ENCODE data around the gene EXD3. TPM values are rescaled to one million over a fixed set of nuclear protein-coding genes. Genes with fewer than 3 reads are reported as not detected.

EXD3 gene
- polyA plus RNA-seq, 1 of the 3 experiments (the other 2 are of a cell fraction) = 11.5 TPM

- Histone ChIP-seq H2AFZ (ENCODE audit: low read depth) (no peak overlapping the region), H4K20me1 (ENCODE audit: insufficient read depth) (no peaks in the 10 kb centered on the region), H3K79me2 (ENCODE audit: insufficient read depth) (no peaks in the 10 kb centered on the region), H3K9ac (no peak overlapping the region), H3K27ac (ENCODE audit: low read depth in 2 of 2, low read length in 1 of 2) (no peak overlapping the region), H3K36me3 (replicated peaks in 1 of 2; ENCODE audit: control insufficient read depth in 1 of 2, insufficient read depth in 2 of 2, low read length in 1 of 2) (no peaks in the 10 kb centered on the region), H3K27me3 (ENCODE audit: insufficient read depth) (no peaks in the 10 kb centered on the region), H3K4me3 (ENCODE audit: low read depth in 2 of 2, low read length in 1 of 2) (no peak overlapping the region), H3F3A (replicated peaks; ENCODE audit: insufficient read depth) (no peaks in the 10 kb centered on the region), H3K9me3 (no peaks in the 10 kb centered on the region), H3K9me2 (no peaks in the 10 kb centered on the region), H3K4me2 (no peak overlapping the region), H3K4me1 (ENCODE audit: control insufficient read depth in 1 of 2, insufficient read depth in 2 of 2, low read depth in 1 of 2, low read length in 1 of 2) (no peaks in the 10 kb centered on the region)
- DNase-seq = no peak
- 91% methylated on average over 34 of the region's 37 CpGs for WGBS (ENCODE audit: low lambda C conversion rate)
- POLR2A ChIA-PET = no interaction called here
- TF ChIP-seq JUND (IDR thresholded peaks at IDR 0.05) (no peak), TAF1 (IDR thresholded peaks at IDR 0.05; ENCODE audit: borderline replicate concordance, low read depth, low read length) (no peak), MAX (IDR thresholded peaks at IDR 0.05; ENCODE audit: low read depth) (no peak), SIN3A (IDR thresholded peaks at IDR 0.05; ENCODE audit: borderline replicate concordance, low read depth, low read length) (no peak), EZH2phosphoT487 (IDR thresholded peaks at IDR 0.05; ENCODE audit: borderline replicate concordance, low read depth) (no peak), RXRA (IDR thresholded peaks at IDR 0.05; ENCODE audit: borderline replicate concordance, low read depth) (no peak), TCF12 (IDR thresholded peaks at IDR 0.05) (no peak)
- TF ChIP-seq, protein P1, sequence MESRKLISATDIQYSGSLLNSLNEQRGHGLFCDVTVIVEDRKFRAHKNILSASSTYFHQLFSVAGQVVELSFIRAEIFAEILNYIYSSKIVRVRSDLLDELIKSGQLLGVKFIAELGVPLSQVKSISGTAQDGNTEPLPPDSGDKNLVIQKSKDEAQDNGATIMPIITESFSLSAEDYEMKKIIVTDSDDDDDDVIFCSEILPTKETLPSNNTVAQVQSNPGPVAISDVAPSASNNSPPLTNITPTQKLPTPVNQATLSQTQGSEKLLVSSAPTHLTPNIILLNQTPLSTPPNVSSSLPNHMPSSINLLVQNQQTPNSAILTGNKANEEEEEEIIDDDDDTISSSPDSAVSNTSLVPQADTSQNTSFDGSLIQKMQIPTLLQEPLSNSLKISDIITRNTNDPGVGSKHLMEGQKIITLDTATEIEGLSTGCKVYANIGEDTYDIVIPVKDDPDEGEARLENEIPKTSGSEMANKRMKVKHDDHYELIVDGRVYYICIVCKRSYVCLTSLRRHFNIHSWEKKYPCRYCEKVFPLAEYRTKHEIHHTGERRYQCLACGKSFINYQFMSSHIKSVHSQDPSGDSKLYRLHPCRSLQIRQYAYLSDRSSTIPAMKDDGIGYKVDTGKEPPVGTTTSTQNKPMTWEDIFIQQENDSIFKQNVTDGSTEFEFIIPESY (IDR thresholded peaks at IDR 0.05; ENCODE audit: borderline replicate concordance, low read depth) = no peak
- TF ChIP-seq, protein P2, sequence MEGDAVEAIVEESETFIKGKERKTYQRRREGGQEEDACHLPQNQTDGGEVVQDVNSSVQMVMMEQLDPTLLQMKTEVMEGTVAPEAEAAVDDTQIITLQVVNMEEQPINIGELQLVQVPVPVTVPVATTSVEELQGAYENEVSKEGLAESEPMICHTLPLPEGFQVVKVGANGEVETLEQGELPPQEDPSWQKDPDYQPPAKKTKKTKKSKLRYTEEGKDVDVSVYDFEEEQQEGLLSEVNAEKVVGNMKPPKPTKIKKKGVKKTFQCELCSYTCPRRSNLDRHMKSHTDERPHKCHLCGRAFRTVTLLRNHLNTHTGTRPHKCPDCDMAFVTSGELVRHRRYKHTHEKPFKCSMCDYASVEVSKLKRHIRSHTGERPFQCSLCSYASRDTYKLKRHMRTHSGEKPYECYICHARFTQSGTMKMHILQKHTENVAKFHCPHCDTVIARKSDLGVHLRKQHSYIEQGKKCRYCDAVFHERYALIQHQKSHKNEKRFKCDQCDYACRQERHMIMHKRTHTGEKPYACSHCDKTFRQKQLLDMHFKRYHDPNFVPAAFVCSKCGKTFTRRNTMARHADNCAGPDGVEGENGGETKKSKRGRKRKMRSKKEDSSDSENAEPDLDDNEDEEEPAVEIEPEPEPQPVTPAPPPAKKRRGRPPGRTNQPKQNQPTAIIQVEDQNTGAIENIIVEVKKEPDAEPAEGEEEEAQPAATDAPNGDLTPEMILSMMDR (IDR thresholded peaks at IDR 0.05) = no peak
- CTCF ChIA-PET = no interaction called here
These were observed 48.7 kb downstream of the EXD3 start for GRCh38 chr9:137374131-137374845.

GRCh38 chr9:137373611-137373980 lies 49.4 kb downstream of the EXD3 start:
- CTCF ChIA-PET = no interaction called here
- POLR2A ChIA-PET = no interaction called here

More at GRCh38 chr9:137373611-137373980, 49.4 kb downstream of the EXD3 start:
- Histone ChIP-seq H3K4me3 (ENCODE audit: low read depth in 2 of 2, low read length in 1 of 2) (no peak overlapping the region), H3F3A (replicated peaks; ENCODE audit: insufficient read depth) (no peaks in the 10 kb centered on the region), H3K79me2 (ENCODE audit: insufficient read depth) (no peaks in the 10 kb centered on the region), H2AFZ (ENCODE audit: low read depth) (no peak overlapping the region), H3K9me2 (no peaks in the 10 kb centered on the region), H3K36me3 (replicated peaks in 1 of 2; ENCODE audit: control insufficient read depth in 1 of 2, insufficient read depth in 2 of 2, low read length in 1 of 2) (no peaks in the 10 kb centered on the region), H3K4me1 (ENCODE audit: control insufficient read depth in 1 of 2, insufficient read depth in 2 of 2, low read depth in 1 of 2, low read length in 1 of 2) (no peaks in the 10 kb centered on the region), H3K9me3 (no peaks in the 10 kb centered on the region), H3K27ac (ENCODE audit: low read depth in 2 of 2, low read length in 1 of 2) (no peak overlapping the region), H3K27me3 (ENCODE audit: insufficient read depth) (no peaks in the 10 kb centered on the region), H3K4me2 (no peak overlapping the region), H4K20me1 (ENCODE audit: insufficient read depth) (no peaks in the 10 kb centered on the region), H3K9ac (no peak overlapping the region)
- DNase-seq = no peak
- TF ChIP-seq ELF1 (IDR thresholded peaks at IDR 0.05) = no peak
- WGBS (ENCODE audit: low lambda C conversion rate) = 93% methylated on average over 15 of the region's 16 CpGs

All from SK-N-SH (cell line).